Measurements from ENCODE around the gene MTUS2.

DNA sequence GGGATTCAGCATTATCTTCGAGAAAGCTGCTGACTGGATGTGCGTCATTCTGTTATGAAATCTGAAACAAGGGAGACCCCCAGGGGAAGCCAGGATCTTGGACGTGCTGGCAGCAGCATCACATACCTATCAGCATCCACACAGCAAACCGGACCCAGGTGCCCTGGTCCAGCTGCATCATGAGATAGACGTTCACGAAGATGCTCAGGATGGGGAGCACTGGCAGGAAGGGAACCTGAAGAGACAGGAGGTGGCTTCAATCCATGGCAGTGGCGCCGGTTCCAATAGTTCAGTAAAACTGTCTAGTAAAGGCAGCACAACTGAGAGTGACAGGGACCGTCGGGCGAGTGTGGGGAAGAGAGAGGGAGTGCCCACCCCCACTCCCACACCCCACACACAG is 695.9 kb downstream of the MTUS2 start:
- TF ChIP-seq CTCF (IDR thresholded peaks at IDR 0.05), result no peak
- TF ChIP-seq POLR2A (IDR thresholded peaks at IDR 0.05), result no peak

Measured in body of pancreas (tissue), 4 donors.